RPMI8226 (cell line): Measurements from ENCODE around the gene BCAS2.

Experiments used
- DNase-seq: peaks from one replicate; pipeline ENCODE4 v3.0.0-alpha.2; 2015

Gene BCAS2

GRCh38 chr1:114554577-114554976, 26.8 kb downstream of the BCAS2 start:
- DNase-seq: no peak

GRCh38 chr1:114552106-114552639, 29.2 kb downstream of the BCAS2 start:
- no peak for DNase-seq

GRCh38 chr1:114551400-114551799, 30.0 kb downstream of the BCAS2 start:
- no peak for DNase-seq

- DNase-seq: no peak
Measured at GRCh38 chr1:114550336-114550735, 31.1 kb downstream of the BCAS2 start.

GRCh38 chr1:114549137-114549536, 32.3 kb downstream of the BCAS2 start:
- no peak for DNase-seq

- no peak for DNase-seq
Measured at GRCh38 chr1:114547076-114547475, 34.3 kb downstream of the BCAS2 start.

GRCh38 chr1:114545796-114546195, 35.6 kb downstream of the BCAS2 start:
- no peak for DNase-seq

- DNase-seq: no peak
Measured at GRCh38 chr1:114545315-114545714, 36.1 kb downstream of the BCAS2 start.

GRCh38 chr1:114540821-114541220, 40.6 kb downstream of the BCAS2 start:
- DNase-seq: no peak

GRCh38 chr1:114540272-114540671, 41.1 kb downstream of the BCAS2 start:
- DNase-seq: no peak

- DNase-seq: no peak
Measured at GRCh38 chr1:114536043-114536442, 45.4 kb downstream of the BCAS2 start.

- DNase-seq: no peak
Measured at GRCh38 chr1:114535401-114535800, 46.0 kb downstream of the BCAS2 start.

- no peak for DNase-seq
Measured at GRCh38 chr1:114531094-114531493, 50.3 kb downstream of the BCAS2 start.

GRCh38 chr1:114530224-114530623, 51.2 kb downstream of the BCAS2 start:
- DNase-seq: no peak

- no peak for DNase-seq
Measured at GRCh38 chr1:114524944-114525343, 56.5 kb downstream of the BCAS2 start.

- DNase-seq: no peak
Measured at GRCh38 chr1:114522264-114522575, 59.2 kb downstream of the BCAS2 start.

GRCh38 chr1:114521396-114522263, 59.8 kb downstream of the BCAS2 start:
- DNase-seq: no peak
